GM19328 (cell line): ENCODE results near the gene NTM.

Source experiments
- ATAC-seq: cut with Tn5 transposase; IDR thresholded peaks from one replicate; pipeline ENCODE4 v1.9.1; 2021; ENCODE audit warnings: mild to moderate bottlenecking, moderate library complexity; ENCODE audit not compliant: unreplicated experiment

Gene NTM

DNA sequence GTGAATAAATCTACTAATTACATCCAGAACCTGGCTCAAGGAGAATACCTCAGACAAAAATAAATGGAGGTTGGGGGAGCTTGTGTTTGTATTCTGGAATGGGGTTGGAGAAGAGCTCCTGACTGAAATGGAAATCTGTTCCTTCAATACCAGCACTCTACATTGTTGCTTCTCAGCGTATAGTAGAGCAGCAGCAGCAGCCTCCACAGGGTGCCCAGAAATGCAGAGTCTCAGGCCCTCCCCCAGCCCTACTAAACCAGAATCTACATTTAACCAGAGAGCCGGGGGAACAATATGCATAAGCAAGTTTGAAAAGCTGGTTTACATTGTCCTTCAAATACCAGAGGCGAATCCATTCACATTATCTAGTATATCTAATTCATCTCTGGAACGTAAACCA lies 474.8 kb downstream of the NTM start:
- ATAC-seq: no peak

DNA sequence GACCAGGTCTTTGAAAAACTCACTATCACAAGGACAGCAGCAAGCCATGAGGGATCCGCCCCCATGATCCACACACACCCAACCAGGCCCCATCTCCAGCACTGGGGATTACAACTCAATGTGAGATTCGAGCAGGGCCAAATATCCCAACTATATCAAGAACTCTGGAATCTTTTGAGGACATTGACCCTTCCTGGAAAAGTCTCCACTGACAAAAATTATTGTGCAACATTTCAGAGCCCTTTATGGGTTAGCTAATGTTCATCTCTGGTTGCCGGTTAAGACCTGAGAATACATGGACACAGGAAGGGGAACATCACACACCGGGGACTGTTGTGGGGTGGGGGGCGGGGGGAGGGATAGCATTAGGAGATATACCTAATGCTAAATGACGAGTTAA lies 479.1 kb downstream of the NTM start:
- ATAC-seq: no peak

DNA sequence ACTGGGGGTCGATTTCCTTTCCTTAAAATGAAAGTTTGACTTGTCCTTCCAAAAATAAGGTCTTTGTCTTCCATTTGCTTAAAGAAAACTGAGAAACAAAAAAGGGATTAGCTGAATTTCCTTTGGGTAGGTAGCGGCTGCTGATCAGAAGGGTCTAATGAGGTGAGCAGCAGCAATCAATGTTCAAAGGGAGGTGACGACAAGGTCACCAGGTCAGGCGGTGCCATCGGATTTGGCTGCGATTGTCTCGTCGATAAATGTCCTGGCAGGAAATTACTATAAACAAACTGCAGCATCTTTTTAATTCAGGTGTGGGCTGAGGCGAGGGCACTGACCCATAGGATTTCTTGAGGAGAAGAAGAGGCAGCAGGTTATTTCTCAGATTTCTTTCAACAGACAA lies 480.1 kb downstream of the NTM start:
- ATAC-seq: no peak

DNA sequence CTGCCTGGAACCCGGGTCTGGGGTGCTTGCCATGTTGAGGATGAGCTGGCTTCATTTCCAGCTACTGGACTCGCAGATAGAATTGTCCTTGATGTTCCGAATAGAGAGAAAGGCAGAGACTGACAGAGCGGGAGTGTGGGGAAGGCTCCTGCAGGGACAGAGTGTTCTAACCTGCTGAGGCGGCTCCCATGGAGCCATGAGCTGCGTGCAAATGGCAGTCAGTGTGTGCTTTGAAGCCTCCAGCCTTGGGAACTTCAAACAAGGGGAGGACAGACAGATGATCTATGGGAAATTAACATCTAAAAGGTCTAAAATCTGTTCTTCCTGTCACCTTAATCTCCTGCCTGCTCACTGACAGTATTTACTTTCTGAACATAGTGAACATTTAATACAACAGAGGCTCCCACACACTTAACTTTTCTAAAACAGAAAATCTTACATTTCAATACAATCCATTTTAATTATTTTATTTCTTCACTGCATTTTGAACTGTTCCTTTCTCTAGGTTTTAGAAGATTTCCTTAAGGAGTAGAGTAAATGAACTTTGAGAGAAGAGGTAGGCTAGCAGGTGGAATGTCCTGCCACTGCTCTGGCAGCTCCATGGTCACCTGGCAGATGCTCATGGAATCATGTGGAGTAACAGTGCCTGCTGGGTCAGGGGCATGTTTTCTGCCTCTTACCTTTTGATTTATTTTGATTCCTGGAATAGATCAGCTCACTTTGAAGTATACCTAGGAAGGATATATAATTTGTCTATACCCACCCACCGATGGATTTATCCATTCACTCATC lies 481.7 kb downstream of the NTM start:
- ATAC-seq: no peak

DNA sequence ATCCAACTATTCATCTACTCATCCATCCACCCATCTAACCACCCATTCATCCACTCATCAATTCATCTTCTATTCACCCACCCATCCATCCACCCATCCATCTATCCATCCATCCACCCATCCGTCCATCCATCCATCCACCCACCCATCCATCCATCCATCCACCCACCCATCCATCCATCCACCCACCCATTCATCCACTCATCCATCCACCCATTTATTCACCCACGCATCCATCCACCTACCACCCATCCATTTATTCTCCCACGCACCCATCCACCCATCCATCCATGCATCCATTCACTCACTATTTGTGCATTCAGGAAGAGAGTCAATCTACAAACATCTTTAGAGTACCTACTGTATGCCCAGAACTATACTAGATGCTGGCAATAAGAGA lies 482.3 kb downstream of the NTM start:
- ATAC-seq: no peak

DNA sequence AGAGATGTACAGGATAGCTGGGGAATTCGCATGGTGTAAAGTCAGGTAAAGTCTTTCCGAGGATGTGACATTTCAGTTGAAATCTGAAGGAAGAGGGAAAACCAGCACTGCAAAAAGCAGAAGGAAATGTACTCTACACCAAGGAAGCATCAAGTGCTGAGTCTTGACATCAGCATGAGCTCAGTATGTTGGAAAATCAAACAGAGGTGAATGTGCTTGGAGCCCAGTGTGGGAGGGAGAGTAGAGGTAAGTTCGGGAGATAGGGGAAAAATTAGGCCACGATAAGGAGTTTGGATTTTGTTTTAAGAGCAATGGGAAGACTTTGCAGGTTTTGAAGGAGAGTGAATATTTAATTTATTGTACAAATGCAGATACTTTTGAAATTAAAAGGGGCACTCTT lies 484.0 kb downstream of the NTM start:
- no peak for ATAC-seq

GRCh38 chr11:131855320-131855719 lies 484.9 kb downstream of the NTM start:
- ATAC-seq: no peak

DNA sequence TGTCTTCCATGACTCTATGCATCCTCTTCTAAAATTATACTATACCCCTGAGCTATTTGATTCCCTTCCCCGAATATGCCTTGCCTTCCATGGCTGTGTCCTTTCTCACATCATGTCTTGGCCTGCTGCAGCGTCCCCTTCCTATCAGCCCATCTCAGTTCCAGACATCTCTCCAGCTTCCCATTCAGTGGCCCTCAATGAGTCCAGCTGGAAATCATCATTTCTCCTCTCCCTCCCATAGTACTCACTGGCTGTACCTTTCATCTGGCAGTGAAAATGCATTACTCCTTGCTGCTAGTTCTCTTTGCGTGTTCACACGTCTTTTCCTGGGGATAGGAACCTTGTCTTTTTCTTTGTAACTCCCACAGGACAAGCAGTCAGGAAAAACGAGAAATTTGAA lies 486.8 kb downstream of the NTM start:
- ATAC-seq: no peak

GRCh38 chr11:131858505-131858904 lies 488.1 kb downstream of the NTM start:
- no peak for ATAC-seq

DNA sequence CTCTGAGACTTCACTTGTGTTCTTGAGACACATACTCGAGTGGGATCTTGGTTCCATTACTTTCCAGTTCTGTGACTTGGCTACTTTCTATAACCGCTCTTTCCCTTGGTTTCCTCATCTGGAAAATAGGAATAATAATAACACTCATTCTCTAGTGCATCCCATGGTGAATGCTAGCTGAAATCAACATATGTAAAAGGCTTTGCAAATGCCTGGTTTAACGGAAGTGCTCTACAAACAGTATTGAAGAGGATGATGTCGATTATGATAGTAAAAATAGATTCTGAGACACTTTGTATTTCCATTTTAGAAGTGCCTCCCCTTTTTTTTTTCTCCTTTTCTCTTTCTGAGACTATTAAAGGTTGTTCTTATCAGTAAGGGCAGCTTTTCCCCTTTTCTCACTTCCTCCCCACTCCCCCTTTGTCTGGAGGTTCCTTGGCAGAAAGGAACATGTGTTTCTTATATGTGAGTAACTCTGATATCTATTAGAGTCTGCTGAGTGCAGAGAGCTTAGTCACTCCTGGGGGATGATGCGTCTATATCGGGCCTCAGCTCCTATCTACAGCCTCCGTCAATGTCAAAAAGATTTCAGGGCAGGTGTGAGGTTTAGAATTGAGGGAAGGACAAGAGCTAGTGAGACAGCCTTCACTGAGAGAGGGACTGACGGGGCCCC lies 489.3 kb downstream of the NTM start:
- no peak for ATAC-seq

DNA sequence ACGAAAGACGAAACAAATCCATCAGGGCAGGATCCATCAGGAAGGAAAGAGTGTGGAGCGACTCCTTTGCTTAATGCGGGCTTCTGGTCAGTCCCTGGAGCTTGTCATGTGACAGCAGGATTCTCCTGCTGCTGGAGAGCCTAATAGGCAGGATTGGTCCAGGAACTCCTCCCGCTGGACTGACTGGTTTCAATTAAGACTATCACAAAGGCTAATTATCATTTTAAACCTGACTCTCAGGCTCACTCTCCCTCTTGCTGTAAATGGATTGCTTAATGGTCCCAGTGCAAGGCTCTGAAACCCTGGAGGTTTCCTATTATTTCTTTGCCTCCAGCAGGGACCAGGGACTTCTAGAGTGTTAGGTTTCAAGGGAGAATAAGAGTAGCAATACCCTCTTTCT lies 493.8 kb downstream of the NTM start:
- ATAC-seq: no peak

GRCh38 chr11:131865860-131866259 lies 495.4 kb downstream of the NTM start:
- ATAC-seq: no peak

DNA sequence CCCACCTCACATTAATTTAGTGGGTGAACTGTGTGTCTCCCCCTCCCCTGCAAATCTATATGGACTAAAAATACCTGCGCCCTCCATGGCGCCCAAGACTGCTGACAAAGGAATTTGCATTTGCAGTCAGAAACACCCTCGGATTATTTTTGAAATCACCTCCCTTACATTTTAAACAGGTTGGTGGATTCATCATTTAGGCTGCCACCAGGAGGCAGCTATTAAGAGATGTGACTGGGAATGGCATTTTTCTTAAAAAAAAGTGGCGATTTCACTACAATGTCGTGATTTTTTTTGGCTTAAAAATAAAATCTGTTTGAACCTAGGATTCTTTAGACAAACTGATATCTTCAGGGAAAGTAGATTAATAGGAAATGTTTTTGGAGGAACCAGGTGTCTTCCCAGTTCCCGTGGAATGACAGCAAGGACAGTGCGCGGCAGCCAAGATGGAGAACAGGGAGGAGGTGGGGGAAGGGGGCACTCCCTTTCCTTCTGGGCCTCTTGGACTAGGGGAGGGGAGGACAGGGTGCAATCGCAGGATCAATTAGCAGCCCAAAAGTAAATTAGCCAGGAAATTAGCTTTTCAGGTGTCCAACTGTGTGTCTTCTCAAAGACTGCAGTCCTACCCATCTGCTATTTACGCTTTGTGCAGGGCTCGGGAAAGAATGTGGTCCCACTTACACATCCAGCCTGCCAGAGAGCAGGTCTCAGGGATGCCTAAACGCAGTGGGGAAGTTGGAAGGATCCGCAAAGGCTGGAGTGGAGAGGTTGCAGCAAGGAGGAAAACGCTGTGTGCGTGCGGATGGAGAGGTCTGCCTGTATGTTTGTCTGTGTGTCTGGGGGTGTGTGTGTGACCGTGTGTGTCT lies 496.4 kb downstream of the NTM start:
- no peak for ATAC-seq

- ATAC-seq: no peak
Measured at GRCh38 chr11:131867457-131868257, 497.2 kb downstream of the NTM start.

GRCh38 chr11:131868629-131869507 lies 498.5 kb downstream of the NTM start:
- no peak for ATAC-seq

GRCh38 chr11:131870305-131870704 lies 499.9 kb downstream of the NTM start:
- ATAC-seq: no peak

GRCh38 chr11:131871006-131871405 lies 500.6 kb downstream of the NTM start:
- no peak for ATAC-seq

- ATAC-seq: no peak
Measured at GRCh38 chr11:131874070-131874469, 503.7 kb downstream of the NTM start.

DNA sequence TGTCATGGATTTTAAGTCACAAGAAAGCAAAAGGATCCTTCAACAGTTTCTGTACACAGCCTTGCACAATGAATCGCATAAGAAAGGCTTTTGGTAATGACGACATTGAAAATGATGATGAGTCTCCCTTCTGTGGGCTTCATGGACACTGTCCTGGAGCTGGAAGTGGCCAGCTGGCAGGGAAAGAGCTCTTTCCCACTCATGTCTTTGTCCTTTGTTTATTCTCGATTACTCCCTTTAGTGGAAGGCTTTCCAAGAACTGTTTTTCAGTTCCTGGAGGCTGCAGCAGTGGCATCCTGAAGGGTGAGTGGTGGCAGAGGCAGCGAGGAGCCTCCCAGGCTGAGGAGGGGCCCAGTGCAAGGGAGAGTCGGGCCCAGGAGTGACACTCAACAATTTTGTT lies 505.2 kb downstream of the NTM start:
- no peak for ATAC-seq
